Gastroesophageal sphincter (tissue), 3 donors: ENCODE results near the gene NFATC4.

ENCODE experiments used
- CTCF ChIP-seq, 4 experiments: fragments of 200-600 bp in 2 of 4; fragments of 450-650 bp in 2 of 4; sonication (generic) in 1 of 4; IDR thresholded peaks; one replicate each; pipeline ENCODE4 v1.5.1; 2017 to 2019; ENCODE audit warnings: antibody characterized with exemption in 4 of 4, mild to moderate bottlenecking in 2 of 4, moderate library complexity in 2 of 4
- EP300 ChIP-seq: sonication (generic); formaldehyde crosslinking; IDR thresholded peaks from one replicate; pipeline ENCODE4 v1.6.1; 2017; ENCODE audit warnings: antibody characterized with exemption, mild to moderate bottlenecking
- POLR2A ChIP-seq, 2 donors: fragments of 450-650 bp; IDR thresholded peaks; one replicate each; pipeline ENCODE4 v1.6.1; 2017; ENCODE audit warnings: antibody characterized with exemption in 2 of 2, mild to moderate bottlenecking in 2 of 2, moderate library complexity in 1 of 2

GRCh38 chr14:24353559-24354481 lies 14.2 kb upstream of the NFATC4 start:
- no peak for TF ChIP-seq POLR2A (IDR thresholded peaks at IDR 0.05)
- TF ChIP-seq EP300 = no peak
- TF ChIP-seq CTCF (IDR thresholded peaks at IDR 0.05) = no peak
